ENCODE data around the gene CSNK1E.

CSNK1E gene

GRCh38 chr22:38246046-38246658 is 71.1 kb downstream of the CSNK1E start:
- ATAC-seq (no peak), DNase-seq (no peak)
- H3K4me3 Mint-ChIP-seq = no peak overlapping the region
- no peaks in the 10 kb centered on the region for H3K9me3 Mint-ChIP-seq
- no peak overlapping the region for H3K27ac Mint-ChIP-seq
- peaks cover 8% of the 10 kb centered on the region for H3K36me3 Mint-ChIP-seq (ENCODE audit: low read depth)
- no peaks in the 10 kb centered on the region for H3K27me3 Mint-ChIP-seq
- H3K4me1 Mint-ChIP-seq = no peaks in the 10 kb centered on the region

GRCh38 chr22:38244106-38244505 is 73.1 kb downstream of the CSNK1E start:
- no peaks in the 10 kb centered on the region for H3K9me3 Mint-ChIP-seq
- no peaks in the 10 kb centered on the region for H3K27me3 Mint-ChIP-seq
- no peak overlapping the region for H3K4me3 Mint-ChIP-seq
- peaks cover 7% of the 10 kb centered on the region for H3K36me3 Mint-ChIP-seq (ENCODE audit: low read depth)
- no peak for ATAC-seq
- no peak for DNase-seq
- H3K4me1 Mint-ChIP-seq = no peaks in the 10 kb centered on the region
- no peak overlapping the region for H3K27ac Mint-ChIP-seq

- H3K36me3 Mint-ChIP-seq (ENCODE audit: low read depth) = peaks cover 7% of the 10 kb centered on the region
- DNase-seq = no peak
- no peaks in the 10 kb centered on the region for H3K27me3 Mint-ChIP-seq
- no peaks in the 10 kb centered on the region for H3K9me3 Mint-ChIP-seq
- no peak overlapping the region for H3K4me3 Mint-ChIP-seq
- ATAC-seq = no peak
- H3K4me1 Mint-ChIP-seq = no peaks in the 10 kb centered on the region
- H3K27ac Mint-ChIP-seq = no peak overlapping the region
Measured at GRCh38 chr22:38243007-38243765, 74.0 kb downstream of the CSNK1E start.

GRCh38 chr22:38240734-38241252 is 76.4 kb downstream of the CSNK1E start:
- no peak for DNase-seq
- Mint-ChIP-seq H3K4me3 (no peak overlapping the region), H3K4me1 (no peaks in the 10 kb centered on the region), H3K27me3 (no peaks in the 10 kb centered on the region), H3K36me3 (ENCODE audit: low read depth) (peaks cover 4% of the 10 kb centered on the region), H3K27ac (no peak overlapping the region), H3K9me3 (no peaks in the 10 kb centered on the region)
- no peak for ATAC-seq

All from activated naive CD8-positive, alpha-beta T cell treated with anti-CD3 and anti-CD28 coated beads, Interleukin-2, amount 50 U/mL, for 24 hours (primary cell).